ENCODE data around the gene PRDM16. TPM values are rescaled to one million over a fixed set of nuclear protein-coding genes. Genes with fewer than 3 reads are reported as not detected.

PRDM16 gene
- total and polyA plus RNA-seq, 4 donors: 0.05 to 0.67 (median 0.19) TPM

GRCh38 chr1:3196577-3197245, 127.7 kb downstream of the PRDM16 start:
- Histone ChIP-seq H3K4me1 (ENCODE audit: control insufficient read depth in 4 of 4, insufficient read depth in 4 of 4, low read length in 3 of 4) (no peaks in the 10 kb centered on the region), H3K9me3 (ENCODE audit: control insufficient read depth in 4 of 4, low read length in 3 of 4) (no peaks in the 10 kb centered on the region), H3K36me3 (ENCODE audit: control insufficient read depth in 4 of 4, insufficient read depth in 3 of 4, low read depth in 1 of 4, low read length in 3 of 4) (no peaks in the 10 kb centered on the region), H3K27me3 (ENCODE audit: control insufficient read depth in 4 of 4, insufficient read depth in 4 of 4, low read length in 3 of 4) (no peaks in the 10 kb centered on the region), H3K9ac (ENCODE audit: low read depth in 1 of 2, low read length in 2 of 2) (no peak overlapping the region), H3K4me3 (ENCODE audit: low read depth in 1 of 3, low read length in 3 of 3) (no peak overlapping the region), H3K27ac (ENCODE audit: low read depth in 1 of 2, low read length in 2 of 2) (no peak overlapping the region)
- WGBS: 87% methylated on average over 17 of the region's 17 CpGs
- DNase-seq (ENCODE audit: low spot score): no peak
- TF ChIP-seq REST (IDR thresholded peaks at IDR 0.05) (no peak), RAD21 (IDR thresholded peaks at IDR 0.05) (no peak), ZBTB33 (IDR thresholded peaks at IDR 0.05) (no peak), FOXA1 (IDR thresholded peaks at IDR 0.05) (no peak), GABPA (IDR thresholded peaks at IDR 0.05 in 1 of 2, conservative IDR thresholded peaks at IDR 0.05 in 1 of 2) (no peak), NR2F2 (IDR thresholded peaks at IDR 0.05) (no peak), FOXA2 (IDR thresholded peaks at IDR 0.05) (no peak), HNF4A (conservative IDR thresholded peaks at IDR 0.05) (no peak)

- Histone ChIP-seq H3K27me3 (ENCODE audit: control insufficient read depth in 4 of 4, insufficient read depth in 4 of 4, low read length in 3 of 4) (no peaks in the 10 kb centered on the region), H3K36me3 (ENCODE audit: control insufficient read depth in 4 of 4, insufficient read depth in 3 of 4, low read depth in 1 of 4, low read length in 3 of 4) (no peaks in the 10 kb centered on the region), H3K9ac (ENCODE audit: low read depth in 1 of 2, low read length in 2 of 2) (no peak overlapping the region), H3K4me1 (ENCODE audit: control insufficient read depth in 4 of 4, insufficient read depth in 4 of 4, low read length in 3 of 4) (no peaks in the 10 kb centered on the region), H3K9me3 (ENCODE audit: control insufficient read depth in 4 of 4, low read length in 3 of 4) (no peaks in the 10 kb centered on the region), H3K27ac (ENCODE audit: low read depth in 1 of 2, low read length in 2 of 2) (no peak overlapping the region), H3K4me3 (ENCODE audit: low read depth in 1 of 3, low read length in 3 of 3) (no peak overlapping the region)
- WGBS: 81% methylated on average over 22 of the region's 22 CpGs
- TF ChIP-seq JUND (IDR thresholded peaks at IDR 0.05) (no peak), CTCF (IDR thresholded peaks at IDR 0.05; ENCODE audit: low read depth, low read length, missing input control) (no peak), HNF4G (IDR thresholded peaks at IDR 0.05) (no peak), GABPA (IDR thresholded peaks at IDR 0.05 in 1 of 2, conservative IDR thresholded peaks at IDR 0.05 in 1 of 2) (no peak), RAD21 (IDR thresholded peaks at IDR 0.05) (no peak)
- no peak for DNase-seq (ENCODE audit: low spot score)
Measured at GRCh38 chr1:3197781-3198316, 128.8 kb downstream of the PRDM16 start.
